OCI-LY7 (cell line): ENCODE results near the gene INPP5K.

Source experiments
- CTCF ChIP-seq: fragments of 200-600 bp; sonication (generic); conservative IDR thresholded peaks from 2 replicates; pipeline ENCODE4 v1.5.1; 2014; ENCODE audit warnings: mild to moderate bottlenecking, antibody characterized with exemption, low read length, moderate library complexity, mixed read lengths
- EZH2phosphoT487 ChIP-seq: fragments of 200-600 bp; sonication (generic); IDR thresholded peaks from 2 replicates; pipeline ENCODE4 v1.6.1; 2018; ENCODE audit warnings: low read depth, borderline replicate concordance, mild to moderate bottlenecking, mixed run types, antibody characterized with exemption, low read length, moderate library complexity, mixed read lengths

- TF ChIP-seq CTCF (no peak), EZH2phosphoT487 (no peak)
Measured at GRCh38 chr17:1475321-1475854, 41.0 kb downstream of the INPP5K start.
